COR-L47 (cell line): Measurements from ENCODE around the gene SMIM17.

Source experiments
- DNase-seq: peaks from one replicate; lab custom pipeline; 2025; lab: John Stamatoyannopoulos, UW

Gene SMIM17

DNA sequence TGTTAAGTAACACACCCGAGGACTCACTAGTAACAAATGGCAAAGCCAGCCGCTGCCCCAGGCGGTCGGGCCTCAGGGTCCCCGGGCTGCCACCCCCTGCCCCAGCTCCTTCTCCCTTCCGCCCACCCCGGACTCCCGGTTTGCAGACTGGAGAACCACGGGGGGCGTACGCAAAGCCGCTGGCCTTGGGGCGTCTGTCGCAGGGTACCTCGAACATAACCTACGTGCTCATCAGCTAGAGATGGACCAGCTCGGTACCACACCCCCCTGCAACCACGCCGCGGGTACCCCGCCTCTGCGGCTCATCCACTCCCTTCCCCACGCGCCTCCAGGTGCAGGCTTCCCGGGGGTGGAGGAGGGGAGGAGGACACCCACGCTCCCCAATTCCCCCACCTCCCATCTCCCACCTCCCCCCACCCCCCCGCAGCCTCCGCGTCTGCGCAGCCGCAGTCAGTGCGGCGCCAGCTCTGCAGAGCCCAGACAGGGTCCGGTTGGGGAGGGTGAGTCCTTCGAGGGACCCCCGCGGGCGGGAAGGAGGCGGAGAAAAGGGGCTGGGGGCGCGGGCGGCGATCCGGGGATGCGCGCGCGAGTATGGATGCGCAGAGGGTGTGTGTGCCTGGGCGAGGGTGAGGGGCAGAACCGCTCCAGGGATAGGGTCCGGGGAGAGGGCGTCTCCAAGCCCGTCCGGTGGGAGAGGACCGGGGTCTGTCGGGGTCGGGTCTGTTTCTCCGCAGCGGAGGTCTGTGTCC is at the start of gene SMIM17:
SMIM17 (plus strand) TSS at position 449 of the 749 bp plus-strand sequence. CDS start 2,509 bp downstream, outside the sequence.
- DNase-seq = no peak

DNA sequence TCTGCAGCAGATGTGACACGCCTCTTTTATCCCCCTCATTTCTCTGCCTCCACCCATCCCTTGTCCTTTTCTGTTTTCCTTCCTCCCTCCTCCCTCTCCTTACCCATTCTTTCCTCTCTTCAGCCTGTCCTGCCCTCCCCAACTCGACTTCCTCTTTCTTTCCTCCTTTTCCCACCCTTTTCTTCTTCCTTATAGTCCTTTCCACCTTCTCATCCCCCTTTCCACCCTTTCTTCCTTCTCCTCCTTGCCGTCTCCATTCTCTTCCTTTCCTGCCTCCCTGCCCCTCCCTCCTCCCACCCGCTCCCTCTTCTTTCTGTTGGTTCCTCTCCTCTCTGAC is 48.5 kb upstream of the SMIM17 start:
- no peak for DNase-seq

DNA sequence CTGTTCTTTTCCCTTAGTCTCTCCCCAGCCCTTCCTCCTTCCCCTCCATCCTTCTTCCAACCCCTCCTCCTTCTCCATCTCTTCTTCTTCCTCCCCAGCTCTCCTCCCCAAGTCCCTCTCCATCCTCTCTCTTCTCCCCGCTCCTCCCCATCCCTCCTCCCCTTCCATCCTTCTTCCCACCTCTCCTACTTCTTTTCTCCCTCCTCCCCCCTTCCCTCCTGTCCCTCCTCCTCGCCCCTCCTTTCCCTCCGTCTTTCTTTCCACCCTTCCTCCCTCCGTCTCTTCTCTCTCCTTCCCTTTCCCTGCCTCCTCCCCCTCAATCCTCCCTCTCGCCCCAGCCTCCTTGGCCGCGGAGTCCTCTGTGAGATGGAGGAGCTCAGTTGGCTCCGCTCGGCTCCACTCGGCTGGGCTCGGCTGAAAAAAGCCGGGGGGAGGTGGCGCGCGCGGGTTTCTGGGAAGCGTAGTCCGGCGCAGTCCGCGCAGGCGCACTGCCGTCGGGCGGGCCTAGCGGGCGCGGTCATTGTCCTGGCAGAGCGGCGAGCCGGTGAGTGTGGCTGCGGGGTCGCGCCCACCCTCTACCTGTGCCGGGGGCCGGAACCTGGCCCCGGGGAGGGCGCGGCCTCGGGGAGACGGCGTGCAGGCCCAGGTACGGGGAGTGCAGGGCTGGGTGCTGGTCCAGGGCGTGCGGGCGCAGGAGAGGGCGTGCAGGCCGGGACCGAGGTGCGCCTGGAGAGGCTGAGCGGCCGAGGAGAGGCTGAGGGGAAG is 48.0 kb upstream of the SMIM17 start, which contains the start of gene ZNF71:
ZNF71 (plus strand) TSS at position 520 of the 765 bp plus-strand sequence. CDS start 6,257 bp downstream, outside the sequence.
- peak; percentile 73 for DNase-seq

DNA sequence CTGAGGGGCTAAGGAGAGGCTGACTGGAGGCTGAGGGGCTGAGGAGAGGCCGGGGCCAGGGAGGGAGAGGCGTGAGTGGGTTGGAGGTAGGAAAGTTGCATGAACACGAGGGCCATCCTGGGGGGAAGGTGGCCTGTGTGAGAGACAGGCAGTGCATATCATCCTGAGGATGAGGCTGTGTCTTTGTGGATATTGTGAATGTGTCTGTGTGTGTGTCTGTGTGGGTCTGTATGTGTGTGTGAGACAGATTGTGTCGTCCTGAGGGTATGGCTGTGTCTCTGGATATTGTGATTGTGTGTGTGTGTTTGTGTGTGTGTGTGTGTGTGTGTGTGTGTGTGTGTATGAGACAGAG is 47.4 kb upstream of the SMIM17 start:
- DNase-seq = no peak

DNA sequence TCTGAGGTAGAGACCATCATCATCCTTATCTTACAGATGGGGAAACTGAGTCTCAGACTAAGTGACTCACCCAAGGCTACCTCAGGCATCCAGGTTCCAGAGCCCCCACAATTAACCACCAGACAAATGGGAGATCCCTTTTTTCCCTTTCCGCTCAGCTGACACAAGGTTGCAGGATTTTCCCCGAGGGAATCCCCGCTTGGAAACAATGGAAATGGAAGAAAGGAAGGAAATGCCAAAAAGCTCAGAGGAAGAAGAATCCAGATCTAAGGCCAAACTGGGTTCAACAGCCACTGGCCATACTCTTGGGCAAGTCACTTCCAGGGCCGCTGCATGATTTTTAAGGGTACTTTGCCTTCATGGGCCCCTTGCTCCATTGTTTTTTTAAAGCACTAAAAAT is 46.3 kb upstream of the SMIM17 start:
- no peak for DNase-seq

DNA sequence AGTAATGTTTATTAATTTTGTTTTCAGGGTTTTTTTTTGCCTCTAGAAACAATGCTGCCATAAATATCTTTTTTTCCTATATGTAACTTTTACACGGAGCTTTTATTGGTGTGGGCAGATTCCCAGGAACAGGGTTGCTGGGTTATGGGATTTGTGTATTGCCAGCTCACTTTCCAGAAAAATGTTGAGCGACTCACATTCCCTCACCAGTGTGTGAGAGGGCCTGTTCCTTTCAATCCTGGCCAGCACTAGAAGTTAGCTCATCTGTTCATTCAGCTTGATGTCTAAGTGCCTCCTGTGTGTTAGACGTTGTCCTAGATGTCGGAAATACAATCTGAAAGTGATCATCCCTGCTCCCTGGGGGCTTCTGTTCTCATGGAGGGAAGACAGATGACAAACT is 45.3 kb upstream of the SMIM17 start:
- no peak for DNase-seq

DNA sequence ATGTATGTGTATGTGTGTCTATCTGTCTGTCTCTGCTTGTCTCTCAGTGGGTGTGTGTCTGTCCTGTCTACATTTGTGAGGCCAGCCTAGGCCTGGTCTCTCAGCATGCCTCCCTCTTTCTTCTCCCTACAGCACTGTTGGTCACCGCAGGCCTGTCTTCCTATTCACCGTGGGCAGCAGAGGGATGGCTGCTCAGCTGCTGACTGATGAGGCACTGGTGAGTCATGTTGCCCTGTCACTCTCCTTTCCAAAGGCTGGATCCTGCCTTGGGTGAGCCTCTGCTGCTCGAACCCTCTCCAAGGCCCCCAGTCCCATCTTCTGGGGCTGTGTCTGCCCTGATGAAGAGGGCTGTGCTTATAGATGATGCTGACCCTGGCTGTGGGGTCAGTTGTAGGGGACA is 41.6 kb upstream of the SMIM17 start:
- DNase-seq = no peak

DNA sequence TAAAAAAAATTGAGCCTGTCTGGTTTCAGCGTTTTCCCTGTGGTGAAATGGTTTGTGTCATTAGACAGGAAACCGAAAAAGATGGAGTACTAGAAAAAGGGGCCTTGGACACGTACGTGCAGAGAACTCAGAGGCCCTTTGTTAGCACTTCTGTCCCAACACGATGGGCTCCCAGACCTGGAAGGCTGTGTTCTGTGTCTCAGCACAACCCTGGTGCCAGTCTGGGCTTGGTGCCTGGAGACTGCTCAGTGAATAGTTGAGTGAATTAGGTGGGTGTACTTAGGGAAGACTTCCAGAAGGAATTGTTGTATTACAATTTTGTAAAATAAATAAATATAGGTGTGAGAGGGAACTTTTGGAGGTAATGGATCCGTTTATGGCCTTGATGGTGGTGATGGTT is 39.1 kb upstream of the SMIM17 start:
- DNase-seq = no peak

DNA sequence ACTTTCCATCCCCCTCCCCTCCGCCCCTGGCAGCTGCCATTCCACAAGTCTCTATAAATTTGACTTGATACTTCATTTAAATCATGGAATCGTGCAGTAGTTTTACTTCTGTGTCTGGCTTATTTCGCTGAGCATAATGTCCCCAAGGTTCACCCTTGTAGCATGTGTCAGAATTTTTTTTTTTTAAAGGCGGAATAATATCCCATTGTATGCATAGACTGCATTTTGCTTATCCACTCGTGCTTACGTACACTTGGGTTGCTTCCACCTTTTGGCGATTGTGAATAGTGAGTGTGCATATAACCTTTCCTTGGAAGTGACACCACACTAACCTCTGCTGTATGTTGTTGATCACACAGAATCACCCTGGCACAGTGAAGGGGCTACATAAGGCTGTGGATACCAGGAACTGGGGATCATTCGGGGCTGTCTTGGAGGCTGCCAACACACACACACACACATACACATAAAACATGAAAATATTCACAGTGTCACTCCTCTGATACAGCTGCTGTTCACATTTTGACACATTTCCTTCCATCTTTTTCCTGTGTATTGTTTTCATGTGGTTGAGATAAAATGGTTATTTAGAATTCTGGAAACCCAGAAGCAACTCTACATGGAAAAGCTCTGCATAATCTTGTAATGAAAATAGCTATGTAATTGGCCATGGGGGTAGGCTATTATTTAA is 34.5 kb upstream of the SMIM17 start:
- DNase-seq = no peak

DNA sequence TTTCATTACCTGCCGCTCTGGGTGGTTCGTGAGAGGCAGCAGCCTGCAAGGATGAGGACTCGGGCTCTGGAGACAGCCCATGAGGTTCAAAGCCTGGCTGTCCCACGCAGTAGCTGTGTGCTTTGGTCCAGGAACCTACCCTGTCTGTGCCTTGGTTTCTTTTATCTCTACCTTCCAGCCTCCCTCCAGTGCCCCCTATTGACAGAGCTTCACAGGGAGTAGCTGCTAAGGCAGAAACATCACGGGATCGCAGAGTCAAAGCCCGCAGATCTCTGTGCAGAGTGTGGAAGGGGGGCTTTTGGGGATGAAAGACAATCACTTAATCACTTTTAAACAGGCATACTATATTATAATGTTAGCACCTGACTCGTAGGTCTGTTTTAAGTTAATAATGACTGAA is 31.7 kb upstream of the SMIM17 start:
- no peak for DNase-seq

DNA sequence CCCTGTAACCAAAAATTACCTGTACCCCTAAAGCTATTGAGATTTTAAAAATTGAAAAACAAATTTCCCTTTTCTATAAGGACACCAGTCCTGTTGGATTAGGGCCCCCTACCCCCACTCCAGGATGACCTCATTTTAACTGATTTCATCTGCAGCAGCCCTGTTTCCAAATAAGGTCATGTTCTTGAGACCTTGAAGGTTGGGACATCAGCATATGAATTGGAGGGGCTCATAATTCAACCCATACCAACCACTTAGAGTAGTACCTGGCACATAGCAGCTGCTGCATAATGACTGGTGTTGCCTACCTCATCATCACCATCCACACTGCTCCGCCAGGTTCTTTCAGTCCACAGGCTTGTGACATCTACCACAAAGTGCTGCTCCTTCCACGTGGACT is 30.2 kb upstream of the SMIM17 start:
- DNase-seq = no peak

DNA sequence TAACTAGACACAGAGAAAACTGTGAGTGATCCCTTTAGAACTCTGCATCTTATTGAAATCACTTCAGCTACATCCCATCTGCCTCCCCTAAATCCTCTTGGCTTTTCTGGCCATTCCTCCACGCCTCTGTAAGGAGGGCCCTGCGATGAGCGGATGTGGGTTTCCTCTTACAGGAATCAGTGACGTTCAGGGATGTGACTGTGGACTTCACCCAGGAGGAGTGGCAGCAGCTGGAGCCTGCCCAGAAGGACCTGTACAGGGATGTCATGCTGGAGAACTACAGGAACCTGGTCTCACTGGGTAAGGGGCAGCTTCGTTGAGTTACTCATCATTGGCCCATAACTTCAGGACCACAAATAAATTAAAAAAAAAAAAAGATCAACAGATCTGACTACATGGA is 29.3 kb upstream of the SMIM17 start:
- no peak for DNase-seq

DNA sequence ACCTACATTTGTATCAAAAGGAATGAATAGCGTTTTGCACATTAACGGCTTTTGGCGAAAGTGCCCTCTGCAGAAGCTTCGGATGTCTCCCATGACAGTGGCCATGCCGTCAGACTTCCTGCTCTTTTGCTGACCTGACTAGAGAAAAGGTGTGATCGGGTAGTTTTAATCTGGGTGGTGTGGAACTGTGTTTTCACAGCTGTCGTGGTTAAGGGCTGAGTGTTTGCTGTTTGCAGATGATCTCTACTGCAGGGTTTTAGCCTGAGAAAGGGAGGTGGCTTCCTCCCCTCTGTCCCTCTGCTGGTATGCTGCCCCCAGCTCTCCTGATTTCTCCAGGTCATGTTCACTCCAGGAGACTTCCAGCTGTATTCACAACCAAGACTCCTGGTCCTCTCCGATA is 25.4 kb upstream of the SMIM17 start:
- no peak for DNase-seq

DNA sequence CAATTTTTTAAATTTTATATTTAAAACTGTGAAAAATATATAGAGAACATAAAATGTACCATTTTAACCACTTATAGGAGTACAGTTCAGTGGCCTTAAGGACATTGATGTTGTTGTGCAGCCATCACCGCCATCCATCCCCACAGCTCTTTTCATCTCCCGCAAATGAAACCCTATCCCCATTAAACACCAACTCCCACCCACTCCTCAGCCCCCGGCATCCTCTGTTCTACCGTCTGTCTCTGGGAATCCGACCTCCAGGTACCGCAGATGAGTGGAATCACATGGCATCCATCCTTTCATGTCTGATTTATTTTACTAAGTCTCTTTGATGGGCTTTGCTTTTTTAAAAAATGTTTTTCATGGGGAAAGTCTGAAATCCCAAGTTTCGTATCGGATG is 23.8 kb upstream of the SMIM17 start:
- DNase-seq = no peak

DNA sequence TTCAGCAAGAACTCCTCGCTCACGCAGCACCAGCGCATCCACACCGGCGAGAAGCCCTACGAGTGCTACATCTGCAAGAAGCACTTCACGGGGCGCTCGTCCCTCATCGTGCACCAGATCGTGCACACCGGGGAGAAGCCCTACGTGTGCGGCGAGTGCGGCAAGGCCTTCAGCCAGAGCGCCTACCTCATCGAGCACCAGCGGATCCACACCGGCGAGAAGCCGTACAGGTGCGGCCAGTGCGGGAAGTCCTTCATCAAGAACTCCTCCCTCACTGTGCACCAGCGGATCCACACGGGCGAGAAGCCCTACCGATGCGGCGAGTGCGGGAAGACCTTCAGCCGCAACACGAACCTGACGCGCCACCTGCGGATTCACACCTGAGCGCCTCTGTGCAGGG is 20.6 kb upstream of the SMIM17 start:
- DNase-seq = no peak

DNA sequence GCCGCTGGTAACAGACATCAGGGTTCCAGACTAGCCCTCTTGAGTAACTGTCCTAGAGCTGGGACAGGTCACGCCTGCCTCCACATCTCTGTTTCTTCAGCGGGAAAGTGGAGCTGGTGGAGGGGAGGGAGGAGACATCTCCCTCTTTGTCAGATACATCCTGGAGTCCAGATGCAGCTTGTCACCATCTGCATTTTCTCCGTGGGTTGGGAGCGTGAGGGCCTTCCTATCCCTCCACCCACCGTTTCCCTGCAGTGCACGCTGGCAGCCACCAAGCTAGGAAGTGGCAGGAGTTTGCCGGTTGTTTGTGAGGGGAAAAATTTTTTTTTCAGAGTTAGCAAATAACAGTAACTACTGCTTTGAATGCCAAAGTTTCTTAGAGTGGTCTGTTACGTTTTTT is 20.0 kb upstream of the SMIM17 start:
- no peak for DNase-seq

DNA sequence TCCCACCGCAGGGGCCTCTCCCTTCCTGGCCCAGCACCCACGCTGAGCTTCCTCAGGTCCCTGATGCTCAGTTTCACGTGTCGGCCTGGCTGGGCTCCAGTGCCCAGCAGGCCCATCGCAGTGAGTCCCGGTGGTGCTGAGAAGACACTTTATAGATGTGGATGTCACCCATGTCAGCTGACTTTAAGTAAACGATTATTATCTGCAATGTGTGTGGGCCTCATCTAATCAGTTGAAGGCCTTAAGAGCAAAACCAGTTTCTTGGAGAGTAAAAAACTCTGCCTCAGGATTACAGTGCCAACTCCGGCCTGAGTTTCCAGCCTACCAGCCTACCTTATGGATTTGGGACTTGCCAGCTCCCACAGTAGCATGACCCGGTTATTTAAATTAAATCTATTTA is 17.3 kb upstream of the SMIM17 start:
- no peak for DNase-seq

DNA sequence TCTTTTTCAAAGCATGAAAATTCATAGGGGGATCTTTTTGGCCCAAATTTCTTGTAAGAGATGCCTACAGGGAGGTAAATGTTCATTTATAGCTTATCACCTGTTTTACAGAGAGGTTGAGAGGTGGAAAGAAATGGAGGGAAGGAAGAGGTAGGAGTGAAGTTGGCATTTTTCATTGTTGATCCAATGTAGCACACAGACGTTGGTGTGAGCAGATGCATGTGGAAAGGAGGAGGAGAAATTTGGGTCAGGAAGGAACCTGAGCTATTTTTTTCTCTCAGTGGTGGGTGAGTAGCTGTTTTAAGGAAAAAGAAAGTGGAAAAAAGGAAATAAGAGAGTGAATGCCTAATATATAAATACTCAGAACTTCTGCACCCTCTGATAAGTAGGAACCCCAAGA is 9.9 kb upstream of the SMIM17 start:
- no peak for DNase-seq

DNA sequence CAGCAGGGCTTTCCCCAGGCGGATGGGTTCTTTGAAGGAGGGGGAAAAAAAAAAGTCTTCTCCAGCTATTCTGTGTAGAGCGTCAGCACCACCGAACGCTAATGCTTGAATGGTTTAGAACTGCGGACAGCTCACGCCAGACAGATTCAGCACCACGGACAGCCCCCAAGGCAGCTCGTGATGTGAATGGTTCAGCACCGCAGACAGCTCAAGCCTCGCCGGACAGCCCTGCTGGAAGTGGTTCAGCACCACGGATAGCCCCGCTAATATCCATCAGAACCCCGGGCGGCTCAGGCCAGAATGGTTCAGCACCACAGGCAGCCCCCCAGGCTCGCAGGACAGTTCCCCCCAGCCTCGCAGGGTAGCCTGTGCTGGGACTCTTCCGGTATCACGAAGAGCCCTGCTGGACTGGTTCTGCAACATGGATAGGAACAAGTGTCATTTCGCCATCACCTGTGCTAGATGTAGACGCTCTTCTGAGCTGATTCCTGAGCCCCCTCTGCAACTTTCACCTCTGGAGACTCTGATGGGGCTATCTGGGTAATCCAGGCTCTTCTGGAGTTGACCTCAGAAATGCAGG is 4.9 kb upstream of the SMIM17 start:
- no peak for DNase-seq

DNA sequence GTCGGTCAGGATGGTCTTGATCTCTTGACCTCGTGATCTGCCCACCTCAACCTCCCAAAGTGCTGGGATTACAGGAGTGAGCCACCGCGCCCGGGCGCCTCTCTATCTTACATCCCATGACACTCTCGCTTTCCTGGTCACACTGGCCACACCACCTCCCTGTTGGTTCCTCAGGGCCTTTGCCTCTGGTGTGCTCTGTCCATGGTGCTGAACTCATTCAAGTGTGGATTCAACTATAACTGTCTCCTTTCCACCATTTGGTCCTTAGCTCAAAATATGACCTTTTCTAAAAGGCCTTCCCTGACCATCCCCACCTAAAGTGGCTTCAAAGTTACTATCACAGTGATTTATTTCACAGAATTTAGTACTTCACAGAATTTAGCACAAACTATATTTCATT is 3.7 kb upstream of the SMIM17 start:
- no peak for DNase-seq

DNA sequence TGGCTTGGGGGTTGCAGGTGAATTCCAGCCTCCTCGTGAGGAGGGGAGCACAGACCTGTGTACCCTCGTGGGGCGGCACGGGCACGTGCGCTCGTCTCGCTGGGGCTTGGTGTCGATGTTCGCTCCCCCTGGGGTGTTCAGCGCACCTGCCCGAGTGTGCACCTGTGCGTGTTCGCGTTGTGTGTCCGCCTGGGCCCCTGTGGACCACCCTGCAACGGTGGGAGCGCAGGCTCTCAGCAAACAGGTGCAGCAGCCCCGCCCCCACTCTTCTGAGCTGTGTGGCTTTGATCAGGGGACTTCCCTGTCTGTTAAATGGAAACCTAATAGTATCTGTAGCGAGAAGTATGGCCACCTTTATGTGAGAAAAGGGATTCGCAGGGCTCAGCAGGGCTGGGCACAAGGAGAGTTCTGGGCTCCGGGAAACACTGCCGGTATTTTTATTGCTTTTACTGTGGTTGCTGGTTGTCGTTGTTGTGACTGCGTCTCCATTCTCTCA is 549 bp downstream of the SMIM17 start:
- no peak for DNase-seq

DNA sequence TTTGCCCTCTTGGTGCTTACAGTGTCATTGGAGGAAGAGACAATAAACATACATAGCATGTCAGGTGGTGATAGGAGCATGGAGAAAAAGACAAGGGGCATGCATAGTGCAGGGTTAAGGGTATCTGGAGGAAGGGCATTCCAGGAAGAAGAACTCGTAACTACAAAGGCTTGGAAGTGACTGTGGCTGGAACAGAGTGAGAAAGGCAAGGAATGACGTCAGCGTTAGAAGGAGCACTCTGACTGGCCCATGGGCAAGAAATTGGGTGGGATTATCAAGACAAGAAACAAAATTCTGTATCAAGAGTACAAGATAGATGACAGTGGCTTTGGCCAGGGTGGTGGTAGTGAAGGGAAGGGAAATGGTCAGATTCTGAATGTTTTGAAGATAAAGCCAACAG is 11.2 kb downstream of the SMIM17 start:
- DNase-seq = no peak
